HG03108 (cell line): ENCODE measurements around the gene NPC1L1.
A peak's percentile ranks its signal among the peaks of the same experiment; 100 is the strongest.

Experiments
- ATAC-seq: cut with Tn5 transposase; IDR thresholded peaks from one replicate; pipeline ENCODE4 v1.9.1; 2021; ENCODE audit warnings: moderate library complexity; ENCODE audit not compliant: unreplicated experiment

Gene NPC1L1

GRCh38 chr7:44541028-44541869 lies at the start of gene NPC1L1:
Gene NPC1L1 (minus strand): TSS chr7:44541330. CDS start chr7:44541259, 71 bp downstream.
- no peak for ATAC-seq

DNA sequence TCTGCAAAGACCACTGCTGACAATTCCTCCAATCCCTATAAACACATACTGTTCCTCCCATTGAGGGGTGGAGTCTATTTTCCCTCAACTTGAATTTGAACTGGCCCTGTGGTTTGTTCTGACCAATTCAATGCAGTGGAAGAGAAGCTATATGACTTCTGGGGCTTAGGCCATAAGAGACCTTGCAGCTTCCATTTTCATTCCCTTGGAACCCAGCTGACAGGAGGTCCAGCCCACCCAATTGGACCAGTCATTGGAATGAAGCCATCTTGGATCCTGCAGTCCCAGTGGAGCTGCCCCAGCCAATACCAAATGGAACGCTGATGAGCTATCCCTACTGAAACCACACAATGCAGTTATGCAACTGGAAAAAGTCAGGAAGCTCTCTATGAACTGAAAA lies 49.8 kb upstream of the NPC1L1 start:
- no peak for ATAC-seq

GRCh38 chr7:44587843-44588711 lies 46.9 kb upstream of the NPC1L1 start:
- peak; percentile 65 for ATAC-seq

DNA sequence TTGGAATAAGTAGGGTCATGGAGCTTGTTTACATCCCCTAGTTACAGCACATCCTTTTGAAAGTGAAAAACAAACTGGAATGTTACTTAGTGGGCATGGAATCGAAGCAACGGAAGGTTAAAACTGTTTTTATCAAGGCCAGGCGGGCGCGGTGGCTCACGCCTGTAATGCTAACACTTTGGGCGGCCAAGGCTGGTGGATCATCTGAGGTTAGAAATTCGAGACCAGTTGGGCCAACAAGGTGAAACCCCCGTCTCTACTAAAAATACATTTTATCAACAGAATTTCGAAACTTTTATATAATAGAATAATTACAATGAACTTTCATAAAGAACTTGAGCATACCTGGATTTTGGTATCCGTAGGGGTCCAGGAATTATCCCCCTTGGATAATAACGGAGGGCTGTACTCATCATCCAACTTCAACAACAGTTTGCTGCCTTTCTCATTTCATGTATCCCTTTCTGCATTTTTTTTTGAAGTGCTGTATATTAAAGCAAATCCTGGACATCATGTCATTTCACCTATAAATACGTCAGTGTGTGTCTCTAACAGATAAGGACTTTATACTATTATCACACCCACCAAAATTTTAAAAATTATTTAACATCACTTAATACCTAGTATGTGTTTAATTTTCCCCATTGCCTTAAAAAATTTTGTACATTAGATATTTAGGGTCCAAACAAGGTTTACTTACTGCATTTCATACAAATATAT lies 42.2 kb upstream of the NPC1L1 start:
- no peak for ATAC-seq

GRCh38 chr7:44581879-44582603 lies 40.9 kb upstream of the NPC1L1 start, which contains the start of gene TMED4:
Gene TMED4 (minus strand): TSS chr7:44582231. CDS start chr7:44582206, 25 bp downstream.
- peak; percentile 85 for ATAC-seq

GRCh38 chr7:44580945-44581878 lies 40.1 kb upstream of the NPC1L1 start:
- ATAC-seq: peak; percentile 12

- ATAC-seq: no peak
Measured at GRCh38 chr7:44576228-44576627, 35.1 kb upstream of the NPC1L1 start.

- no peak for ATAC-seq
Measured at GRCh38 chr7:44575054-44575453, 33.9 kb upstream of the NPC1L1 start.

- peak; percentile 18 for ATAC-seq
Measured at GRCh38 chr7:44574287-44574872, 33.2 kb upstream of the NPC1L1 start.

DNA sequence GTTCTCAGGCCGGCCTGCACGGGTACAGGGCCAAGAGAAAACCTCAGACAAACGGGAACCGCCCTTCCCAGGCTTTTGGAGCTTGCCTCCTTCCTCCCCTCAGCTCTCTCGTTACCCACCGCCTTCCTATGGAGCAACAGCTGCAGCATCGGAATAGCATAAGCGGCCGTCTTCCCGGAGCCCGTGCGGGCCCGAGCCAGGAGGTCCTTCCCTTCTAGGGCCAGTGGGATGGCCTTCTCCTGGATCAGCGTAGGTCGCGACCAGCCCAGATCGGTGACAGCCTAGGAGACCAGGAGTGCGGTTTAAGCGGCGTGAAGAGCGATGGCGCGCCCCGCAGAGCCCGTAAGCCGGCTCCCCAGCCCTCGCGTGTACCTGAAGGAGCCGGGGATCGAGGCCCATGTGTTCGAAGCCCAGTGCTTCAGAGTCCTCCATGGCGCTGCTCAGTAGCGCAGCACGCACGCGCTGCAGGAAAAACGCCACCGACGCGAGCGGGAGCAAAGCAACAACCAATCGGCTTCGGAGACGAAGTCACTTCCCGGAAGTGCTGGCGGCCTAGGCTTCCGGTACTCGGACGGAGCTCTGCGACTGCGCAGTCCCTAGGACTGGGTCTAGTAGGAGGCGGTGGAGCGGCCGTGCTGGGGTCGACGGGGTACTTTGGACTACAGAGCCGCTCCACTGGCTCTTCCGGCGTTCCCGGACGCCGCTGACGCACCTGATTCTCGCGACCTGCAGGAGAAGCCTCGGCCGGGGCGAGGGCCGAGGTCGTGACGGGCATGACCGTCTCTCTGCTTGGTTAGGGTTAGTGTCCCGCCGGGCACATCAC lies 32.5 kb upstream of the NPC1L1 start, which contains the start of gene DDX56:
Gene DDX56 (minus strand): TSS at position 445 of the 823 bp plus-strand sequence. CDS start 13 bp downstream, at position 432.
- peak; percentile 93 for ATAC-seq

GRCh38 chr7:44572771-44573170 lies 31.6 kb upstream of the NPC1L1 start:
- no peak for ATAC-seq

GRCh38 chr7:44569959-44570358 lies 28.8 kb upstream of the NPC1L1 start:
- ATAC-seq: no peak

DNA sequence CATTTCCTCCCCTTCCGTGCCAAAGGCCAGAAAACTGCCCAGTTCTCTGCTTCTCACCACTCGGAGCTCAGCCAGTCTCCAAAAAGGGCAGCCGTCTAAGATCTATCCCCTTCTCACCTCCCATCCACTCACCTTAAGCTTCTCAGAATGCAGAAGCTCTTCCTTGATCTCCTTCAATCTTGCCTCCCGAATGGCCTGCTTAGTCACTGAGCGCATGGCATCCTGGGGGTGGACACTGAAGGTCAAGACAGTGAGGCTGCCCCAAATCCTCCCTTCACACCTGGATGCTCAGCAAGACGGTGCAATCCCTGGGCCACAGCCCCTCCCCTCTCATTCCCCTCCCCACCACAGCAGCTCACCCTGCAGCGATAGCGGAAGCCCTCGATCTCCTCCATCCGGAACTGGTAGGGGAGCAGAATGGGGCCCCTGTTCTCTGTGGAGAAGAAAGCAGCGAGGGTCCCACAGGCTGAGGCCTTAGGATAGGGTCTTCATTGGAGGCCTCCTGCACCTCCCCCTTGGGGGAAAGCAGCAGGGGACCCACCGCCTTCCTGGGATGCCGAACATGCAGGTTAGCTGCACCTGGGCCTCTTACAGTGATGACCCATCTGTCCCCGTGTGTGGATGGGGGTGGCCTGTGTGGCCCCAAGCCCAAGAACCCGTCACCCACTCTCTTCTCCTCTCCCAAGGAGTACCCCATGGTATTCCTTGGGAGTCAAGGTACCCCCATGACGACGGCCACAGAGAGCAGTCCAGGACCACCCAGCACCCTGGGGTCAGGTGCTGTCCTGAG lies 27.8 kb upstream of the NPC1L1 start:
- no peak for ATAC-seq

DNA sequence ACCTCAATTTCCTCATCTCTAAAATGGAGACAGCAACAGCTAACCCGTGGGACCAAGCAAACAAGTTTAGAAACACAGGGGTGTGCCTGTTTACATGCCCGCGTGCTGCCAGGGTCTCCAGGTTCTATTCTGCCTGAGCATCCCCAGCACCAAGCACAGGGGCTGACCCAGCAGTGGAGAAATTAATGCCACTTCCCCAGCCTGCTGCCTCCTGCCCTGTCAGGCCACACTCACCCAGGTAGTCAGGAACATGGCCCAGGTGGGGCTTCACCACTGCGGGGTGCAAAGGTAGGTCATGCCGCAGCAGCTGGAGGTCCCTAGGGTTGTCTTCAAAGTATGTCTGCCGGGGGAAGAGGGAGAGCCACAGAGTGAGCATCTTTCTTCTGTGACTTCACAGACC lies 26.8 kb upstream of the NPC1L1 start:
- ATAC-seq: no peak

DNA sequence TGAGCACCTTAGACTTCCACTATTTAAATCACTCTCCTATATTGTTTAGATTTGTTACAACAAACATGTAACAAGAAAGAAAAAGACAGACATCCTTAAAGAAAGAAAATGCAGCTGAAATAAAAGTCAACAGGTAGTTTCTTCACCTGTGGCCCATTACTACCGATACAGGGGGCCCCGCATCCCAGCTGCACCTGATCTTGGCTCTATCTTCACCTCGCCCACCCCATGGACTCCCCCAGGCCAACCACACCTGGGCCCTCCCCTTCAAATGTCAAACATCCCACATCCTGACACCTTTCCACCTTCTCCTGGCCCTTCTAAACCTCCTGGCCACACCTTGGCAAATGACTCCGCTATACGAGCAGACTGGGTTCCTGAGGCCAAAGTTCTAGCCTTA lies 25.6 kb upstream of the NPC1L1 start:
- ATAC-seq: no peak

DNA sequence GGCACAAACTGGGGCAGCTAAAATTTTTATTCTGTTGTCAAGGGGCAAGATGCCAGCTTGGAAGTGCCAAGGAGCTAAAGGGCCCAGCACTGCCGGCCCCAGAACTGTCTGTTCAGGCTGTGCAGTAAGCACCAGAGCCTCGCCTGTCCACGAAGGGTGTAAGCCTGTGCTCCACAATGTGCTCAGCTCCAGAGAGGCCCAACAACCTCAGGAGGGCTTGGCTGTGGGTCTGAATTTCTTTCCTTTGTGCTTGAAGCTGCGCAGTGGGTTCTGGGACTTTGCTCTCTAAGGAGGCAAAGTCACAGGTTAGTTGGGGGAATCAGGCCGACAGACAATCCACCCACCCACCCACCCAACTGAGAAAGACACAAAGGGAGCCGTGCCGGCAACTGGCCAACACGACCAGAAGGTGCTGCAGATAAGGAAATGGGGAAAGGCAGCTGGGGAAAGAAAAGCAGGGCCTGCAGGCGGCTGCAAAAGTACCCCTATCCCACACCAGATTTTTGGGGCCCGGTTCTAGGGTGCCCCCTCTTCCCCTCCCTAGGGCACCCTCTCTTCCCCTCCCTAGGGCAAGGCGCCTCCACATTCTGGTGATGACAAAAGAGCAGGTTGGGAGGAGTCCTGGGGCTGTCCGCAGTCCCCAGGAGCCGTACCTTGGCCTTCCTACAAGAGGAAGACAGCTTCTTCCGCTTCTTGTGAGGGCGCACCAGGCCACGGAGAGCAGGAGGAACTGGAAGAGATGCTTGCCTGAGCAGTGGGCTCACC lies 24.8 kb upstream of the NPC1L1 start:
- peak; percentile 10 for ATAC-seq
